ENCODE measurements around the gene MIEN1. TPM values are rescaled to one million over a fixed set of nuclear protein-coding genes. Genes with fewer than 3 reads are reported as not detected.
A peak's percentile ranks its signal among the peaks of the same experiment; 100 is the strongest.
"Not testable (repeated sequence)": the region's sequence is repeated elsewhere in the genome, so short reads cannot be mapped to it uniquely, and the experiment has no call there.

The MIEN1 gene
- total RNA-seq, 1 donor from 2014 or later = 66.1 TPM

- no peak for DNase-seq (ENCODE audit: low spot score)
Measured at GRCh38 chr17:39716073-39716818, 14.1 kb downstream of the MIEN1 start.

DNA sequence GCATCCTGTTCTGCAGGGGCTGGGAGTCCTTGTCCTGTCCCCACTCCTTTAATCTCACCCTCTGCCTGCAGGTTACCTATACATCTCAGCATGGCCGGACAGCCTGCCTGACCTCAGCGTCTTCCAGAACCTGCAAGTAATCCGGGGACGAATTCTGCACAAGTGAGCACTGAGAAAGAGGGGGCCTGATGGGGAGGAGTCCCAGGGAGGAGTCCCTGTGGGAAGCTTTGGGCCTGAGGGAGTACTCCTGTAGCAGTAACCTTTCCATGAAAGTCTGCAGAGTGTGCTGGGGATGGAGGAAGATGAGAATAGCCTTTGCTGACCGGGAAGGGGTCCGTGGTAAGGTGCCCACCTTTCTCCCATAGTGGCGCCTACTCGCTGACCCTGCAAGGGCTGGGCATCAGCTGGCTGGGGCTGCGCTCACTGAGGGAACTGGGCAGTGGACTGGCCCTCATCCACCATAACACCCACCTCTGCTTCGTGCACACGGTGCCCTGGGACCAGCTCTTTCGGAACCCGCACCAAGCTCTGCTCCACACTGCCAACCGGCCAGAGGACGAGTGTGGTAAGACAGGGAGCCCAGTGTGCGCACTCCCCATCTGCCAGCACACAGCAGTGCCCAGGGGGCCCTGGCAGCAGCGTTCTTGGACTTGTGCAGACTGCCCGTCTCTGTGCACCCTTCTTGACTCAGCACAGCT, 14.8 kb downstream of the MIEN1 start:
- DNase-seq (ENCODE audit: low spot score) = no peak

DNA sequence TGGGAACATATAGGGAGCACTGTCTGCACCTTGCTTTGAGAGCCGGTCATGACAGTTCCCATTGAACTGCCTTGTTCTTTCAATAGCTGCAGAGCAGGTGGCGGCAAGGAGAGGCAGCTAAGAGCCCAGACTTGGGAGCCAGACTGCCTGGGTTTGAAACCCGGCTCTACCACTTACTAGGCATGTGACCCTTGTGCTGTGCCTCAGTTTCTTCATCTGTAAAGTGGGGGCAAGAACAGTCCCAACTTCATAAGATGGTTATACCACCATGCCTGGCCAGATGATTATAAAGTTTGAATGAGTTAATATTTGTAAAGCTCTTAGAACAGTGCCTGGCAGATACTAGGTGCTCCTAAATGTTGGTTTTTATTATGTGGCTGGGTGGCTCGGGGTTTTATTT, 16.1 kb downstream of the MIEN1 start:
- no peak for DNase-seq (ENCODE audit: low spot score)

GRCh38 chr17:39711851-39712250, 18.5 kb downstream of the MIEN1 start:
- no peak for DNase-seq (ENCODE audit: low spot score)

GRCh38 chr17:39711071-39711470, 19.3 kb downstream of the MIEN1 start:
- DNase-seq (ENCODE audit: low spot score) = not testable (repeated sequence)

- DNase-seq (ENCODE audit: low spot score) = no peak
Measured at GRCh38 chr17:39709998-39710964, 20.1 kb downstream of the MIEN1 start.

DNA sequence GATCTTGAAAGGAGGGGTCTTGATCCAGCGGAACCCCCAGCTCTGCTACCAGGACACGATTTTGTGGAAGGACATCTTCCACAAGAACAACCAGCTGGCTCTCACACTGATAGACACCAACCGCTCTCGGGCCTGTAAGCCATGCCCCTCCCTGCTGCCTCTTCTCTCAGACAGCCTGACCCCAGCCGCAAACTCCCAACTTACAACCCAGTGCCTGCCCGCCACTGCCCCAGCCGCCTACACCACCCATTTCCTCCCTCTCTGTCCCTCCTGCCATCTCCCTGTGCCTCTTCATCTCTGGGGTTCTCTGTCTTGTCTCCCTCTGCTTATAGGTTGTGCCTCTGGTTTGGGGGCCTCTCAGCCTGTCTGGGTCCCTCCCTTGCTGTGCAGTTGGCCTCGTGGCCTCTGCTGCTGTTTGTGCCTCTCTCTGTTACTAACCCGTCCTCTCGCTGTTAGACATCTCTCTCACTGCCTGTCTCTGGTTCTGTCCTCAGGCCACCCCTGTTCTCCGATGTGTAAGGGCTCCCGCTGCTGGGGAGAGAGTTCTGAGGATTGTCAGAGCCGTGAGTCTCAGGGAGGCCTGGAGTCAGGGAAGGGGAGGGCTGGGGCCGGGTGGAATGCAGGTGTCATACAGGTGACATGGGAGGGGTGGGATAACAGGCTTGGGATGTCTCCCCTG, 20.9 kb downstream of the MIEN1 start:
- DNase-seq (ENCODE audit: low spot score) = no peak

DNA sequence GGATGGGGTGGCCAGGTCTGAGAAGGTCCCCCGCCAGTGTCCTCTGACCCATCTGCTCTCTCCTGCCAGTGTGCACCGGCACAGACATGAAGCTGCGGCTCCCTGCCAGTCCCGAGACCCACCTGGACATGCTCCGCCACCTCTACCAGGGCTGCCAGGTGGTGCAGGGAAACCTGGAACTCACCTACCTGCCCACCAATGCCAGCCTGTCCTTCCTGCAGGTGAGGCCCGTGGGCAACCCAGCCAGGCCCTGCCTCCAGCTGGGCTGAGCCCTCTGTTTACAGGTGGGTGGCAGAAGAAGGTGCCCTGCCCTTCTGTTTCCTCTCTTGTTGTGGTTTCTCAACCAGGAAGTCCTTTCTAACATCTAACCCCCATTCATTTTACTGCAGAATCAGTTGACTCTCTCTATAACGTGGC, 23.4 kb downstream of the MIEN1 start:
- no peak for DNase-seq (ENCODE audit: low spot score)

GRCh38 chr17:39706383-39706782, 23.9 kb downstream of the MIEN1 start:
- no peak for DNase-seq (ENCODE audit: low spot score)

GRCh38 chr17:39705786-39706348, 24.5 kb downstream of the MIEN1 start:
- DNase-seq (ENCODE audit: low spot score) = peak; percentile 77

- DNase-seq (ENCODE audit: low spot score) = no peak
Measured at GRCh38 chr17:39704821-39705551, 25.3 kb downstream of the MIEN1 start.

- DNase-seq (ENCODE audit: low spot score) = no peak
Measured at GRCh38 chr17:39703913-39704312, 26.4 kb downstream of the MIEN1 start.

GRCh38 chr17:39702901-39703893, 27.1 kb downstream of the MIEN1 start:
- no peak for DNase-seq (ENCODE audit: low spot score)

GRCh38 chr17:39701784-39702422, 28.4 kb downstream of the MIEN1 start:
- DNase-seq (ENCODE audit: low spot score) = no peak

- DNase-seq (ENCODE audit: low spot score) = peak; percentile 62
Measured at GRCh38 chr17:39701012-39701783, 29.1 kb downstream of the MIEN1 start.

DNA sequence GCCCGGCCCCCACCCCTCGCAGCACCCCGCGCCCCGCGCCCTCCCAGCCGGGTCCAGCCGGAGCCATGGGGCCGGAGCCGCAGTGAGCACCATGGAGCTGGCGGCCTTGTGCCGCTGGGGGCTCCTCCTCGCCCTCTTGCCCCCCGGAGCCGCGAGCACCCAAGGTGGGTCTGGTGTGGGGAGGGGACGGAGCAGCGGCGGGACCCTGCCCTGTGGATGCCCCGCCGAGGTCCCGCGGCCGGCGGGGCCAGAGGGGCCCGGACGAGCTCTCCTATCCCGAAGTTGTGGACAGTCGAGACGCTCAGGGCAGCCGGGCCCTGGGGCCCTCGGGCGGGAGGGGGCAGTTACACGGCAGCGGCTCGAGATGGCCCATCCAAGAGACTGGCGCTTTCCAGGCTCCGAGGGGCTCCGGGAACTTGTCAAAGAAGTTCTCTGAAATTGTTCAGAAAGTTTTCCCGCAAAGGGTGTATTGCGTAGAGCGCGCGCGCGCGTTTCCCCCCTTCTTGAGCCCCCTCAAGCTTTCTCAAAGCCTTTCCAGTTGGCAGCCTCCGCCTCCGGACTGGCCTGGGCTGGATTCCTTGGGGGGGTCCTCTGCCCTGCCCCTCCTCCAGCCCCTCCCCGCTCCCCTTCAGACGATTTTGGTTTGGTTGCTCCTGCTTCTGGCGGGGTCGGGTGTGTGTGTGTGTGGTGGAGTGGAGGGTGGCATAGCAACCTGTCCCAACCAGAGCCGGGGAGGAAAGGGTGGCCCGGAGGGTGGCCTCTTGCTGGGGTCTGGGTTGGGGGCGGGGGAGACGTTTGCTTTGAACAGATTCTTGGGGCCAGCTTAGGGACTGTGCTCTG, 30.0 kb downstream of the MIEN1 start:
- DNase-seq (ENCODE audit: low spot score) = no peak

GRCh38 chr17:39699818-39700147, 30.5 kb downstream of the MIEN1 start, which contains the start of gene ERBB2:
Gene ERBB2 (plus strand): TSS chr17:39700064. CDS start chr17:39700239, 175 bp downstream.
- DNase-seq (ENCODE audit: low spot score) = peak; percentile 82

Data from mucosa of gallbladder (tissue), 1 donor.